ENCODE results near the gene CDK14.

Gene CDK14

DNA sequence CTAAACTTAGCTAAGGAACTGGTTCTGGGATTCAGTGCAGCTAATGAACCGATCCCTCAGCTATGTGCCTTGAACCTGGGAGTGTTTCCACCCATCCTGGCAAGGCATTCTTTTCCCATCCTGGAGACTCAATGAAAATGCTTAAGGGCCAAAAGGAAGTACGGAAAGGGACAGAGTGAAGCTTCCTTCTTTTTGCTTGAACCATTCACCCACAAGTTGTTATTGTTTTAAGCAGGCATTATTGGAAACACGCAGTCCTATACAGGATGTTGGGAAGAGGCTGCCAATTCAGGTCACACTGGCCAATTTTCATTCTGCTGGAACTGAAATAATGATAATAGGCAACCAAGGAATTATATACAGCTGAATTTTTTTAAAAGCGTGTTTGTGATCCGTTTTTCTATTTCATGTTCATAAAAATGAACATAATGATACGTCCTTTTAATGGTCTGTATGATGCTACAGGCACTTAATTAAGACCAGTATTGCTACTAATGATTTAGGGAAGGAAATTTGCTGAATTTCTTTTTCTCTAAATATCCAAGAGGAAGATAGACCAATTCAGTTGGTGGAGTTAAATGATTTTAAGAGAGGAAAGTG is 610.3 kb downstream of the CDK14 start:
- no peak for DNase-seq (ENCODE audit: low spot score)

DNA sequence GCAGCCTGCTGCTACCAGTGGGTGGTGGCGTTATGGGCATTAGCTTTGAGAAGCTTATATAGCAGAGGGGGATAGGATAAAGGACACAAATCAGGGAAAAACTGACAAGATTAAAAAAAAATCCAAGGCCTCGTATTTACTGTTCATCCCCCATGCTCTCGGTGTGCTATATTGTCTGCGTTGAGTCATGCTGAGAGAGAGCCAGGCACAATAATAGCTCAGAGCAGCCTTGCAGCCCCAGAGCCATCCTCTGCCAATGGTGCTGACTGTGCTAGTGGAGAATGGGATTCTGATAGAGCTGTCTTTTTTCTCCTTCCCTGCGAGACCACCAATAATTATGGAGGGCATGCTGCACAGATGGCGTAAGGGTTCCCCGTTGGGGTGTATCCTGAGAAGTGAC is 616.5 kb downstream of the CDK14 start:
- peak; percentile 47 for DNase-seq (ENCODE audit: low spot score)

DNA sequence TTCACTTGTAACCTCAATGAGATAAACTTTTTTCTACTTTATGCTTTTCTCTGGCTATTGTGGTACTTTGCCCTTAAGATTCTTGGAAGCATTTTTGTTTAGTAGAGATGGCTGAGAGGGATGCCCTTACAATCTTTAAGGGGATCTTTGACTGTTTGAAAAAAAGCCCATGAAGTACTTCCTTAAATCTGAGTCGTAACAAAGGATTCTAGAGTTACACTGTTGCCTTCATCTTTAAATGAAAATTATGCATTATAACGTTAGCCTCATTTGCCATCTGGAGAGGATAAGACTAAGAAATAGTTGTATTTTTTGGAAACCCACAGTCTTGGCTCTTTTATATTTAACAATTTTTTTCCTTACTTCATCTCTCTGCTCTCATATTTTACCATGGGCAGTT is 630.3 kb downstream of the CDK14 start:
- no peak for DNase-seq (ENCODE audit: low spot score)

DNA sequence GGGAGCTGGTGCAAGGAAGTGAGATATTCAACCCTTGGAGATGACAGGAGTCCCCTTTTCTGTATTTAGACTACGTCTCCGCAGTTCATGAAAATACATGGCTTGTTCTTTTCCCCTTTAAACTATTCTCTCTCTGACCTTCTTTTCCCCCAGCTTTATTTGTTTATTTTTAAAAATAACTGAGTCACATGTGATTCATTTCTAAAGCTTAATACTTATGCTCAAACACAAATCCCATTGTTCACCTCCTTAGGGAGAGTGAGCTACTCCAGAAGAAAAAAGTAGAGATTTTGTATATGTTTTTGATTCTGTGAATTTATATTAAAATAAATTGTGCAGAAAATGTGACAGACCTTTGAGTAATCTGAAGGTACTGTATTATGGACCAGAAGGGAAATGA is 632.2 kb downstream of the CDK14 start:
- DNase-seq (ENCODE audit: low spot score), result no peak

DNA sequence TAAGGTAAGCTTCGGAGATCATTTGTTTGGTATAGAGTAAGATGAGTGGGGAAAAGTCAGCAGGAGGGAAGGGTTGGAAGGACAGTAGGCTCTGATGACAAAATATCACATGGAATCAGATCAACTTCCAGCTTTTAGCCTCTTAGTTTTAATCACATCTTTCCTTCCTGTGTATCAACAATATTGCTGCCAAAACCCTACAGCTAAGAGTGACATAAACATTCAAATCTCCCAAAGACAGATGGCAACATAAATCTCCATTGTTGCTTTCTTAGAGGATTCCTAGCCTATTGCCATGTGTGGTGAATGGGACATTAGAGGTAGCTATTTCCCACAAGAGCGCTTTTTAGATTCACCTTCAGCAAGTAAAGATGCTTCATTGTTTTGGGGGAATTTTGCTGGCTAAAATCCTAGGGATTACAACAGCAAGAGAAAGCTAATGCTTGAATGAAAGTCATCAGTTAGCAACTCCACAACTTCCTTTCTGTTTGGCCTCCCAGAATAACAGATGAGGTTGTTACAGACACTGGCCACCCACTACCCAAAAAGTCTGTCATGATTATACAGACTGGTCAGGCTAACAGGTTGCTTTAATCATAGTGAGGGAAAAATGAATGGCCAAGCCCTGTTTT is 632.9 kb downstream of the CDK14 start:
- DNase-seq (ENCODE audit: low spot score), result no peak

DNA sequence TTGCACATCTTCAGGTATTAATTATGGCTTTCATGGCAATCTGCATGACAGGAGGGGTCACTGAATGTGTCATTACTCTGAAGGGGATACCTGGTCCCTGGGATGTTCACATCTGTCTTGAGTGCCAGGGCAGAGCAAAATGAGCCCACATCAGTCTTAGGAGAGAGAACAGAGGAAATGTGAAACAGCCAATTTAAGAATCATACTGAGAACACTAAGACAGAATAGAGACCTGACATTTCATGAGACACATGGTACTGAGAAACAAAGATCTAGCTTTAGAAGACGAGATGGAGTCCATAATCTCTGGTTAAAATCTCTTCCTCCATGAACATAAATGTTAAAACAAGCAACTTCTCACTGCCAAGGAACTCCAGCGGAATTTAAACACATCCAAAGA is 634.0 kb downstream of the CDK14 start:
- DNase-seq (ENCODE audit: low spot score), result no peak

DNA sequence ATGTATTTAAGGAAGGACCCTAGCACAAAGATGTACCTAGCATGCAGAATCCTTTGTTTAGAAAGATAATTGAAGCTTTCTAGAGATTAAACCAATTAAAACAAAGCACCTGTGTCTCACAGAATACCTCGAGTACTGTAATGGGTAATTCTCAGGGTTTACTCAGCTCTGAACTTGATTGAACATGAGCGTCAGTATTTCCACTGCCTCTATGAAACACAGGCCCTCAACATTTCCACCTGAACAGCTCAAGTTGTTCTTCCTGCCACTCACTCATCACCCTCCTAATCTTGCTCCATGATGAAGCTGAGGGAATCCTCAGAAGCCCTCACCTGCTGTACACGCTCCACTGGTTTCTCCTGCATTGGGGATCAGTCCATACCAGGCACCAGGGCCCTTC is 634.4 kb downstream of the CDK14 start:
- DNase-seq (ENCODE audit: low spot score), result no peak

DNA sequence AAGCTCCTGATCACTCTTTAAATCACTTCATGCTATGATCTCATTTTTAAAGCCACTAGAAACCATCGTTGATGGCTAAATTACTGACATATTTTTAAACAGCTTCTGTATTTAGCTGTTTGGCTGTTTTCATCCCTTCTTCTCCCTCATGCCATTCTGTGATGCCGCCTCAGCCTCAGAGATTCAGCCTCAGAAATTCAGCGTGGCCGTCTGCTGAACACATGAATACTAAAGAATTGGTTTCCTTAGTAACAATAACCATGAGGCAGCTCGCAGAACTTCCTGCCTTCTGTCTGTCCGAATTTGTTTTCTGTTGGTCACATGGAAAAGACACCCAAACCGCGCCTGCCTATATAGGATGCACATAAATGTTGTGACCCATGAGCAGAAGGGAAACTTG is 637.1 kb downstream of the CDK14 start:
- DNase-seq (ENCODE audit: low spot score), result no peak

DNA sequence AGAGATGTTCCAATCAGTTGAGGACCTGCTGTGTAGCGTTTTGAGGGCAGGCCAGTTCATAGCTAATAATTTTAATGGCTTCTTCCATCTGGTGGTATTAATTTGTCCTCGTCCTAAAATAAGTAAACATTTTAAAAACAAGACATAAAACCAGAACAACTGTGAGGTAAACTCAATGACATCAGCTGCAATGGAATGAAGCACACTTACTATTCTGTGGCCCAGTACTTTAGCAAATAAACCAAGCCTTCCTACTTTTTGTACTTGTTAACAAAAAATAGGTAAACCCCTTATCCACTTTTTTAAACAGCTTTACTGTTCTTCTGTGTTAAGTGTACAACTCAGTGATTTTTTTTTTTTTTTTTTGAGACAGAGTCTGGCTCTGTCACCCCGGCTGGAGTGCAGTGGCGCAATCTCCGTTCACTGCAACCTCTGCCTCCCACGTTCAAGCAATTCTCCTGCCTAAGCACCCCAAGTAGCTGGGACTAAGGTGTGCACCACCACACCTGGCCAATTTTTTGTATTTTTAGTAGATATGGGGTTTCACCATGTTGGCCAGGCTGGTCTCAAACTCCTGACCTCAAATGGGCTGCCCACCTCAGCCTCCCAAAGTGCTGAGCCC is 639.2 kb downstream of the CDK14 start:
- no peak for DNase-seq (ENCODE audit: low spot score)

DNA sequence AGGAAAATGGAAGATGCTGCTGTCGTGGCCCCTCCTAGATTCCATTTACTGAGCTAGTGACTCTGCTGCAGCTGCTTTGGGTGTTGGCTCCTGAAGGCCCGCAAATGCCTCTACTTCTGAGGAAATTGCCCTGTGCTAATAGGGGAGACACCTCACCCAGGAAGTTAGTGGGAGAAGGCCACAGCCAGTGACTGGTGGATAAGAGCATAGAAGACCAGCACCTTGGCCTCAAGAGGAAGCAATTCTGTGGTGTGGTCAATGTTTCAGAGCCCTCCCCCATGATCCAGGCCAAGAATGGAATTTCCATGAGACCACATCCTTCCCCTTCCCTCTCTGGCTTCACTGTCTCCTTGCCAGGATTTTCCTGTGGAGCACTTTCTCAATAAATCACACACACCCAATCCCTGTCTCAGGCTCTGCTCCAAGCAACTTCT is 643.1 kb downstream of the CDK14 start:
- peak; percentile 73 for DNase-seq (ENCODE audit: low spot score)

DNA sequence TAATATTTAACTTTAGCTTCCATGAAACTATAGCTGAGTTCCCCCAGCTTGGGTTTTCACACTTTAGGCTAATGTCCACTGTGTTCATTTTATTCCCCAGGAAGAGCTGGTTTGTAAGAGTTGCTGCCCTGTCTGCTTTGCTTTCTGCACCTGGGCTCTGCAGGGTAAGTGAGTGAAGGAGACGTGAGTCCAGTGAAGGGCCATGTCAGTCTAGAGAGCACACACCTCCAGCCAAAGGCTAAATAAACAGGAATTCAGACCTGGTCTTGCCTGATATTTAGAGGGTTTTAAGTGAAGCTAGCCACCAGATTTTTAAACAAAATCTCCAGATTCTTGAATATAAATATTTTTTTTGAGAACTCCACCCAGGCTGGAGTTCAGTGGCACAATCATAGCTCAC is 643.7 kb downstream of the CDK14 start:
- DNase-seq (ENCODE audit: low spot score), result no peak

DNA sequence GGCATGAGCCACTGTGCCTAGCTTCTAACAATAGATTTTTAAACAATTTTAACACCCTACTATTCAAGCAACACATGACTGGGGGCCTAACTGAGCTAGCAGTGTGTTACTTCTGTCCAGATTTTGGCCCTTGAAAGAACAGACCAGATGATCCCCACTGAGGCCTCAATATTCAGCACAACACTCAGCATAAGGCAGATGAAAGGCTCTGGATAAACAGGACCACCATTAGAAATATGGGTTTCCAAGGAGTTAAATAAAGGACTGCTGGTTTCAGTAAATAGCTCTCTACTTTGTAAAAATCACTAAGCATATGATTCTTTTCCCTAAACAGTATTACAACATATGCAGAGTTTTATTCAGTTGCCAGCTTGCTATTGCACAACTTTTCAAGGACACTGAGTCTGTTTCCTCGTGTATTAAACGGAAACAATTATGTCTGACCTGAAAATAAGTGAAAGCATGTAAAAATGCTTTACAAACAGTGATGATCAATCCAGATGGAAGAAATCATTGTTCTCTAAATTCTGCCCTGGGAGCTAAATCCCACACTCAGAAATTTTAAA is 644.3 kb downstream of the CDK14 start:
- peak; percentile 58 for DNase-seq (ENCODE audit: low spot score)

DNA sequence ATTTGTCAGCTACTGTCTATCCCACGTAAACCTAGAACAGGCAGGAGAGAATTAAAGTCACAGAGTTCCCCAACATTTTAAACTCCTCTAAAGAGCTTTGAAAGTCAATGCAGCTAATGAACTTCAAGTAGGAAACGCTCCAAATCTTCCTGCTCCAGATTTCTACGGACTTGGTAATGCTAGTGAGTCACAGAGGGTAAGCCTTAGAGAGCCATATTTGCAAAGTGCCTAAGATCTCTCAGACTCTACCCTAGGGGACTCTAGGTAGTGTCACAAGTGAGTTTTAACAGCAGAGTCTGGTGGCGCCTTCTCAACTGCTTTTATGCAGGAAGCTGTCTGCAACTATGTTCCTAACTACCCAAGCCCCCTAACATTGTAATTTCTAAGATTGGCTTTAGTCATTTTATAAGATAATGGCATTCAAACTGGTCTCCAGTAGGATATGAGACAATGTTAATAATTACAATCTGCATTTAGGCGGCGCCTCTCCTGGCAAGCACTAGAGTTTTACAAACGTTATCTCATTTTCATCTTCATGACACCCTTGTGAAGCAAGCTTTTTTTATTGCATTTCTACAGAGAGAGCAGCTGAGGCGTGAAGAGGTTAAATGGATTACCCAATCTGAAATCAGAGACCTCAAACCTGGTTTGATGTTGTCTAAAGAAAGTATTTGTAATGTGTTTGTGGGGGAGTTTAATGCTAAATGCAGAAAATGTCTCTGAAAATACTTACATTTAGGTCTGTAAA is 646.1 kb downstream of the CDK14 start:
- peak; percentile 57 for DNase-seq (ENCODE audit: low spot score)

DNA sequence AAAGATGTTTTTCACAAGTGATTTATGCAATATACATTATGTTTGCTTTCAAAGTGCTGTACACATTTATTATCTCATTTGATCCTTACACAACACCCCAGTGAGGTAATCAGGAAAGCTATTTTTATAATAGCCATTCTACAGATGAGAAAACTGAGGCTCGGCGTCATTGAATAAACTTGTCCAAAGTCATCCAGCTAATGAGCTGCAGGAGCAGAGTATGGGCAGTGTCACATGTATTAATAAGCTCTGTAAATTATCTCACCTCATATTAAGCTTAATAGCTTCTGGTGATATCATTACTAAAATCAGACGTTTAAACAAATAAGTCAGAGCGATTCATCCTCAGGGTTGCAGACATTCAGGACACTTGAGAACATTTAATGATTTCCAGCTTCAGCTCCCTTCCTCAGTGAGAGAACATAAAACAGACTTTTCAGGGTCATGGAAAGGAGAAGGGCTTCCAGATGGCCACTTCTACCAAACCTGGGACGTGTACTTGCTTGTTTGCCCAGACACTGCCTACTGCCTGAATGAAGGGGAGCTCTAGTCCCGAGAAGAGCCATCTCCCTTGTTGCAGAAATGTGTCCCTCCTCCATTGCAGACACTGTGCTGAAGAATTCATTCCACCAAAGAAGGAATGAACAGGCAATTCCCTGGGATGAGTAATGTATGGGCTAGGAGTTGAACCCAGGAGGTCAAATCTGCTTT is 647.6 kb downstream of the CDK14 start:
- peak; percentile 39 for DNase-seq (ENCODE audit: low spot score)

DNA sequence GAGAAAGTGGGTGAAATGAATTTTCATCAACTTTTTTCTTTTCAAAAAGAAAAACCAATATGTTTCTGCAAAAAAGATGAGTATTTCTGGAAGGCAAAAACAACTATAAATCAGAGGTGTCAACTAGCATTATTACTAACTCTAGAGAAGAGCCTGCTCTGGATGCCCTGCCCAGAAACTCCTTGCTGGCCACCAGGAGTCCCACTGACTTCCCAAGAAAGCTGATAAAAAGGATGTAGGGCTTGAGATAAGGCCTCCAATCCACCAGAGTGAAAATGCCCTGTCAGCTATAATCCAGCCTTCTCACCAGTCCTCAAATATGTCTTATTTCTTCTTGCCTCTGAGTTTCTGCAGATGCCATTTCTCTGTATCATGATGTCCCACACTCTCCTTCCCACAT is 651.4 kb downstream of the CDK14 start:
- DNase-seq (ENCODE audit: low spot score), result no peak

DNA sequence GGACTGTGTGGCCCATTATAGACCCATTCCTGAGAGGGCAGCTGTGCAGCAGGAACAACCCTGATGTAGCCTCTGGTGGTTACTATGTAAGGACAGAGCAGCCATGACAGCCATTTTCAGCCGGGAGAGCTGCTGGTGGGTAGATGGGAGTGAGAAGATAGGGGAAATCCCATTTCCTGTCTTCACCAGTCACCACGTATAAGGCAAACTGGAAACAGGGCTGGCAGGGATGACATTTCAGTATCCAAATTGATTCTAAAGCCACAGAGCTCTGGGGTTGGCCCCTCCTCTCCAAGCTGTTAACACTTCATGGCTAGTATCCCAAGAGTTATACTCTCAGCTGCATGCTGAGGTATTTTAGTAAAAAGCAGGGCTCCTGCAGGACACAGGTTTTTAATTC is 652.9 kb downstream of the CDK14 start:
- DNase-seq (ENCODE audit: low spot score), result no peak

DNA sequence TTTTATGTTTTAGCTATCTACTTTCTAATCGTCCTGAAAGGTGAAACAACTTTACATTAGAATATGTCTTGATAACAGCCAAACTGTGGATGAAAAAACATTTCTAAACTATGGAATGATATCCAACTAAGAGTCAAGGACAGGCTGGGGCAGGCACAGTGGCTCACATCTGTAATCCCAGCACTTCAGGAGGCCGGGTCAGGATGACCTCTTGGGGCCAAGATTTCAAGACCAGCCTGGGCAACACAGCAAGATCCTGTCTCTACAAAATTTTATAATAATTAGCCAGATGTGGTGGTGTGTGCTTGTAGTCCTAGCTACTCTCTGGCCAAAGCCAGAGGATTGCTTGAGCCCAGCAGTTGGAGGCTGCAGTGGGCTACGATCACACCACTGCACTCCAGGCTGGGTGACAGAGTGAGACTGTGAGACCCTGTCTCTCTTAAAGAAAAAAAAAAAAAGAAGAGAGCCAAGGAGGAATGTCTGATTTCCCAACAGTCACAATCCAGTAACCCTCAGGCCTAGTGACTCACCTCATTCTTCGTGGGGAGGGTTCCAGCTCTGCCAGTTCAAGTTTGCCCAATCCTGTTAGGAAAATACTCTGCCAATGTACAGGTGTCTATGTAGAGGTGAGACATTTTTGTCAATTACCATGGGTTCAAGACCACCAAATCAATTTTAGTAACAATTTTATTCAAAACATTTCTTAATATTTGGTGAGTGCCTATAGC is 653.5 kb downstream of the CDK14 start:
- peak; percentile 80 for DNase-seq (ENCODE audit: low spot score)

DNA sequence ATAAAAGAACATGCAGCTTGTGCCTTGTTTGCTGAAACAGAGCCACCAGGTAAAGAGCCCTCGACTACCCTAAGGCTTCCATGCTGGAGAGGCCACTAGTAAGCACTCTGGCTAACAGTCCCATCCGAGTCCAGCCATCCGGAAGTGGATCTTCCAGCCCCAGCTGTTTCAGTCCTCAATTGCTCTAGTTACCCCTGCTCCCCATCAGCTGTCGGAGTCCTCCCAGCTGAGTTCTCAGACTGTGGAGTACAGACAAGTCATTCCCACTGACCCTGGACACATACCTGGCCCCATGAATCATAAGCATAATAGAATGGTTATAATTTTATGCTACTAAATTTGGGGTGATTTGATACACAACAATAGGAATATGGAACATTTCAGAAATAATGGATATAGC is 654.6 kb downstream of the CDK14 start:
- no peak for DNase-seq (ENCODE audit: low spot score)

DNA sequence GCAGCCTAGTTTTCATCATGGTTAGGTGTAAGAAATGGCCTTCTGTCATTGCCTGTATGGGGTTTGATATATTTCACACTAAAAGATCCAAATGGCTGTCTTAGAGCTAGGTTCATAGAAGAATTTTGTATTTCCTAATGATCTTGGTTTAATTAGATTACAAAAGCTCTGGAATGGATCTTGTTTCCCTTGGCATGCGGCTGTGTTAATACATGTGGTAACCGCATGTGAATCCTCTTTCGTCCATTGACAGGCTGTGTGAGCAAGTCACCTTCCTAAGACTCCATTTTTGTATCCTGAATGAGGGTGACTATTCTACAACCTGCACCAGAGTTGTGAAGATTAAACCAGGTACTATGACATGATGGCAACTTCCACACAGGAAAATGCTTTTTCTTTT is 655.8 kb downstream of the CDK14 start:
- peak; percentile 35 for DNase-seq (ENCODE audit: low spot score)

Data from GM03348 (cell line).